Left kidney (tissue), 2 donors: ENCODE results near the gene SIGLEC1. TPM values are rescaled to one million over a fixed set of nuclear protein-coding genes. Genes with fewer than 3 reads are reported as not detected.

Experiments
- DNase-seq: peaks from one replicate; pipeline ENCODE4 v3.0.0-alpha.2; 2013
- polyA plus RNA-seq: library from polyadenylated mRNA; unstranded; fragments of 120-200 nt; gene quantifications from one replicate; pipeline ENCODE4 v1.2.1, GENCODE V29; 2013; ENCODE audit not compliant: insufficient read length

The SIGLEC1 gene
- polyA plus RNA-seq, 1 donor, result 1.1 TPM

DNA sequence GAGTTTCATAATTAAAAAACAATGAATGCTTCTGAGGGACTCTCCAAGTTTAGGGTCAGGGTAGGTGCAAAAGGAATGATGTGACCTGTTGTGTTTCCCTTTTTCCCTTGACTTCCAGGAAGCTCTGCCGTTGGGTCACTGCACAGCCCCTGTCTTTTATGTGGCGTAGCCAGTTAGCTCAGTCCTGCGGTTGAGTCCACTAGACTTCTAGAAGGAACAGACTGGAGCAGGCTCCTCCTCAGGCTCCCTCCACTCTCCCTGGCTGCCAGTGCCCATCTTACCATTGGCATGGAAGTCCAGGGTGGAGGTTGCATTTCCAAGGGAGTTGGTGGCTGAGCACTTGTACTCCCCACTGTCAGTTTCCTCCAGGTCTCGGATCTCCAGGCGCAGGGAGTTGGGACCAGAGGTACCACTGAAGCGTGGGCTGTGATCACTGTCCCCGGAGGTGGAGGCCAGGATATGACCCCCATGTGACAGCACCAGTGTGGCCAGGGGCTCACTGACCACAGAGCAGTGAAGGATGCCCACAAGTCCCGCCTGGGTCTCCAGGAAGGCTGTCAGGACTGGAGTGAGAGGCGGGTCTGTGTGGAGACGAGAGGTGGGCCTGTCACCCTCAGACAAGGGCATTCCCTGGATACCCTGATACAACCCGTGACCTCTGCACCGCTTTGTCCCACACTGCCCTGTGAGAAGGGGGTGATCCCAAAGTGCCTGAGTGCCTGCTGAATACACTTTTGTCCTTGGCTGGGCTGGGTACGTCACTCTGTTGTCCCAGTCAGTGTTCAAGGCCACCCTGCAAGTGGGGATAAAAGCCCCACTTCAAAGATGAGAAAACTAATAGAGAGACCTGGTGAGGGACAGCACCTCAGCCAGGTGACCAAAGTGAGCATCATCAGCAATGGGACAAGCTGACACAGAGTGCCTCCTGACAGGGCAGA lies 11.1 kb downstream of the SIGLEC1 start:
- DNase-seq, result no peak

GRCh38 chr20:3699037-3699436 lies 13.4 kb downstream of the SIGLEC1 start:
- DNase-seq, result no peak

DNA sequence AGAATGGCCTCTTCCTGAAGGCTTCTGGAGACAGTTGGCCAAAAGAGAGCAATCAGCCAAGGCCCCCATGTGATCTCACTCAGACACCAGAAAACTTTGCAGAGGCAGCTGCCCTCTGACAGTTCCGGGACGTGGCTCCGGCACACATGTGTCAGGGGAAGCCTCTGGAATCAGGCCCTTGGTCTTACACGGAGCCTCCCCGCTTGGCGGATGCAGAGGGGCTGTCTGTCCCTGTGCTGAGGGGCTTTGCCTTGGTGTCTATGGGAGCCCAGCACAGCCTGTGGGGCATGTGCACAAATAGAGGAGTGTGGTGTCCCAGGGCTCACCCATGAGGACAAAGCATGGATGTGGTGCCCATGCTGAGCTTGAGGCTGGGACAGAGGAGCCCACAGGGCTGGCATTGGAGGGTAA lies 13.8 kb downstream of the SIGLEC1 start:
- DNase-seq, result no peak

DNA sequence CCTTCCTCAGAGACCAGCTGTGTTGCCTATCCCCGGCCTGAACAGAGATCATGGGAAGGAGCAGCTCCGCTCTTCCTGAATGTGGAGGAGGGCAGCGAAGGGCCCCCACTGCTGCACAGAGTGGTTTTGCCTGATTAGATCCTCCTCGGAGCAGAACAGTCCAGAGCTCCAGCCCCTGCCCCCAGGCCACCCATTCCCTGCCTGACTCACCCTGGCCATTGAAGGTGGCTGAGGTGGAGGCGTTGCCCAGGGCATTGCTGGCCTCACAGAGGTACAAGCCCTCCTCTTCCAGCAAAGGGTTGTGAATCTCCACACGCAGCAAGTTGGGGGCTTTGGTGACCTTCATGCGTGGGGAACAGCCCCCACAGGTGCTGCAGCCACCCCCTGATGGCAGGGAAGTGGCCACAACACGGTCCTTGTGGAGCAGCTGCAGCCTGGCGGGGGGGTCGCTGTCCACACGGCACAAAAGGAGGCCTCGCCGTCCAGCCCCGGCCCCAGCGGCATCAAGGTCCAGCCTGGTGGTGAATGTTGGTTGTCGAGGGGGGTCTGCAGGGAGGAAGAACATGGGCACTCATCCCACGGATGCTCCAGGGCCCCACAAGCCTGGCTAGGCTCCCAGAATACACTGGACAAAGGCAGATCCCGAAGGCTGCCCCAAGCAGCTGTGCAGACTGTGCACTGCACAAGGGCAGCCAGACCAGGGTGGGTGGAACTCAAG lies 14.7 kb downstream of the SIGLEC1 start:
- DNase-seq, result no peak

GRCh38 chr20:3696745-3697587 lies 15.4 kb downstream of the SIGLEC1 start:
- DNase-seq, result no peak

GRCh38 chr20:3696200-3696599 lies 16.2 kb downstream of the SIGLEC1 start:
- DNase-seq, result no peak

GRCh38 chr20:3694864-3695263 lies 17.5 kb downstream of the SIGLEC1 start:
- DNase-seq, result no peak

DNA sequence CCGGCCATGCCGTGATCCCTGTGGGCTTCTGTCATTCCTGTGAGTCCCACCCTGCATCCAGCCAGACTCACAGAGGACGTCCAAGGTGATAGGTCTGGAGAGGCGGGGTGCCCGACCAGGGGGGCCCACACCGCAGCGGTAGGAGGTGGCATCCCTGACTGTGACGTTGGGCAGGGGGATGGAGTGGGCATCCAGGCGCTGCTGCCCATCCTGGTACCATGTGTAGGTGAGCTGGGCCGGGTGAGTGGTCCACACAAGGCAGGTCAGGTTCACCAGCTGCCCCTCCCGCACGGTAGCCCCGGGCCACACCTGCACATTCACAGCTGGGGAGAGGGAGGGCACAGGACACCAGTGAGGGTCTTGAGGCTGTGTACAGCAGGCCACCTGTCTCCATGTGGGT lies 19.0 kb downstream of the SIGLEC1 start:
- DNase-seq, result no peak

GRCh38 chr20:3692706-3693294 lies 19.6 kb downstream of the SIGLEC1 start:
- no peak for DNase-seq

DNA sequence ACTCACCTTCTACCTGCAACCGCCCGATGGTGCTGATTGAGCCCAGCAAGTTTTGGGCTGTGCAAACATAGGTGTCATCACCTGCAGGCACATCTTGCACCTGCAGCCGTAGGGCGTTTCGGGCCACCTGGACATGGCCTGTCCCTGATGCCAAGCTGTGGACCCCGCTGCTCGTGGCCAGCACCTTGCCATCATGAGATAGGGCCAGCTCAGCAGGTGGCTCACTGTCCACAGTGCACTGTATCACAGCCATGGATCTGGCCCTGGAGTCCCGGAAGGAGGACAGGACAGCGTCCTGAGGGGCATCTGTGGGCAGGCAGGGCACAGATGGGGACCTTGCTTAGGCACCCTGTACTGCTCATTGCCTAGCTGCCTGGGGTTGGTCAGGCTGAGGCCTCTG lies 20.5 kb downstream of the SIGLEC1 start:
- no peak for DNase-seq

- DNase-seq, result no peak
Measured at GRCh38 chr20:3691306-3691705, 21.1 kb downstream of the SIGLEC1 start.

- DNase-seq, result no peak
Measured at GRCh38 chr20:3690413-3690812, 22.0 kb downstream of the SIGLEC1 start.

DNA sequence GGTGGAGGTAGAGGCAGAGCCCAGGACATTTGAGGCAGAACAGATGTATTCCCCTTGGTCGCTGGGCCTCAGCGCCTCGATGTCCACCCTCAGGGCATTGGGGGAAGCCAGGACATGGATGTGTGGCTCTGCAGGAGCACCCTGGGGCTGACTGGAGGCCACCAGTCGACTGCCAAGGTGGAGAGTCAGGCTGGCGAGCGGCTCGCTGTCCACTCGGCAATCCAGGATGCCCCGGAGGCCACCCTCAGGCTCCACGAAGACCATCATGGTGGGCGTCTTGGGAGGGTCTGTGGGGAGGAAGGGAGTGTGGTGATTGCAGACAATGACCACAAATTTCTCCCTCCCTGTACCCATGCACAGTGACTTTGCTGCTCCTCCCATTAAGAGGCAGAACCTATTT lies 22.4 kb downstream of the SIGLEC1 start:
- DNase-seq, result no peak

DNA sequence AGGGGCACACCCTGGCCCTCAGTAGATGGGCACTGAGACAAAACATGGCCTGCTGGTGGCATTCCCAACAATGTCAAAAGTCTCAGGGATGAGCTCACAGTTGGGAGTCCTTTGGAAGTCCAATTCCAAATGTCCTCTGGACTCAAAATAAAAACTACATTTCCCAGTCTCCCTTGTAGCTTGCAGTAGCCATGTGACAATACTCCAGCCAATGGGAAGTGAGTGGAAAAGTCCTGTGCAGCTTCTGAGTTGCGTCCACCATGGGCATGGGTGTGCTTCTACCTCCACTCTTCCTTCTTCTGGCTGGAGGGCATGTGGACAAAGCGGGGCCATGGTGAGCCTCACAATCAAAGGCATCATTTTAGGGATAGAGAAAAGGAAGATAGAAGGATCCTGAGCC lies 24.7 kb downstream of the SIGLEC1 start:
- no peak for DNase-seq

DNA sequence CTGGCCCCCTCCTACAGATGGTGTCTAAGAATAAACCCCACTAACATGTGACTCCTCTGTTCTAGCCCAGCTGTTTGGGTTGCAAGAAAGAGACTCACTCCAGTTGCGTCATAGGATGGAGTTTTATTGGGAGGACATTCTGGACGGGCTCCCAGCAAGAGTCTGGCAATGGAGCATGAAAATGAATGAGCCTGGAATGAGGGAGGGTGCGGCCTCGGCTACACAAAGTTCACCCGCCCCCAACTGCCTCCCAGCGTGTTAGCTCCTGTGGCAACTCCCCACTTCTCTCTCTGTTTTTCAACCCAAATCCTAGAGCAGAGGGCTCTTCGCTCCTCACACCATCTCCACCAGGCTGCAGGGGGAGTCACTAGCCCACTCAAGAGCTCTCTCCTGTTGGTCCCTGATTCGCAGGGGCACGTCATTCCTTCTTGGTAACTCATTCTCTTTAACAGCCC lies 25.5 kb downstream of the SIGLEC1 start:
- peak; percentile 83 for DNase-seq

DNA sequence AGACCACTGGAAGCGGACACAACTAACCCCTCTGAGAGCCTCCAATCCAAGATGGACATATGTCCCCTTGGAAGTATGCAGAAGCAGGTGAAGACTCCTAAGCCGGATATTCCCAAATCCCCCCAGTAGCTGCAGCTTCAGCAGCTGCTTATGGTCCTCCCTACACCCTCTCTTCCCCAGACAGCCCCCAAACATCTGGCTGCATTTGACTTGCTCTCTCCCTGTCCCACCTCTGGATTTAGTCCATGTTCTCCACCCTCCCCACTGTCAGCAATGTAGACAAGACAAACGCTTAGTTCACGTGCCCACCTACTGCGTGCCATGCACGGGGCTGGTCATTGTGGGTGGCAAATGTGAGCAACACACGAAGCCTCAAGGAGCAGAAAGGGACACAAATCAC lies 26.0 kb downstream of the SIGLEC1 start:
- DNase-seq, result no peak

- DNase-seq, result no peak
Measured at GRCh38 chr20:3685341-3685740, 27.1 kb downstream of the SIGLEC1 start.

DNA sequence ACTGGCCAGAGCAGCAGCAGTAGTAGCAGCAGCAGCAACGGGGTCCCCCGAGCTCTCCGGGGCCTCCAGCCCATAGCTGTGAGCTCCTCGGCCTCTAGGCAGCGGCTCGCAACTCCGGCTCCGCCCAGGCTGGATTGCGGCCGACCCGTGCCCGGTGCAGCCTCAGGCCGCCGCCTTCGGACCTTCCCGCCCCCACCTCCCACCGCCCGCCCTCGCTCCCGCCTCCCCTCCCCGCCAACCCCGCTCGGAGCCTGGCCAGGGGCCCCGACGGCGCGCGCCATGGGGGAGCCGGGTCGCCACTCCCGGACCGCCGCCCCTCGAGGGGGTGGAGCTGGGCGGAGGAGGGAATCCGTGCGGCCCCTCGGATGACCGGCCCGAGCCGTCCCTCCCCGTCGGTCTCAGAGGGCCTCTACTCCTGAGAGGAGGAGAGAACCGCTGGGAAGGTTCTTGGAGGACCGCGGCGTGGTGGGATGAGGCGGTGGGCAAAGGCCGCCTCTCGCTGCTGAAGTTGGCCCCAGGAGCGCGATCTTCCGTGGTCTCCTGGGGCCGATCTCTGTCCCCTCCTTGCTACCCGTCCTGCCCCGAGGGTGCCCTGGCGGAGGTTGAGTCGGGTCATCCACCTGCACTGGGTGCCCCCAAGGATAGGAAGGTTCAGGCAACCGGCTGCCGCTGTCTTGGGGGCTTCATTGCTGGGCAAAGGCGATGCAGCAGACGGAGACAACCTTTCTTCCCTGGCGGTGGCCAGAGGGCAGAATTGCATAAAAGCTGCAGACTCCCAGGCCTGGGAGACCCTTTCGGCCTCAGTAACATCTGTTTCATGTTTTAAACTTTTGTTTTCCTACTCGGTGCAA lies 30.2 kb downstream of the SIGLEC1 start, which contains the start of gene ADAM33:
ADAM33 (minus strand) TSS at position 80 of the 851 bp plus-strand sequence; CDS start at position 74, 6 bp downstream.
- no peak for DNase-seq

DNA sequence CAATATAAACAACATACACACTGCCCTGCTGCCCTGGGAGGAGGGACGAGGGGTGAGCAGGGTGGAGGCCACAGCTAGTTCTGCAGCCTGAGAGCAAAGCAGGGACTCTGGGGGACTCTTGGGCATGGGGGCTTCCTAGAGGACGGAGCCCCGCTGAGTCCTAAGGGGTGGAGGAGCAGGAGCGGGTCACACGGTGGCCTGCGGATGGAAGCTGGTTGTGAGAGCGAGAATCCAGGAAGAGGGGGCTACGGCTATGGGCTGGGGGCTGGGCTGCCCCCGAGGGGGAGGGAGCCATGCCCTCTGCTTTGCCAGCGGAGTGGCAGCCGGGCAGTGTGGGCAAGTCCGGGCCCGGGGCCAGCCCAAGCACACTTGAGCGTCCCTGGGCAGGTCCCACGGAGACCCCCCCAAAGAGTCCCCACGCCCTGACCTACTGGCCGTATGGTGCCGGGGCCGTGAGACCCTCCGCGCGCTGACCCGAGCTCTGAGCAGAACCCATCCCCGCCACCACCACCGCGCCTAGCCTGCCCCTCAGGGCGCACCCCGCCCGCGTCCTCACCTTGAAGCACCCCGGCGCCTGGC lies 31.0 kb downstream of the SIGLEC1 start:
- DNase-seq, result no peak

DNA sequence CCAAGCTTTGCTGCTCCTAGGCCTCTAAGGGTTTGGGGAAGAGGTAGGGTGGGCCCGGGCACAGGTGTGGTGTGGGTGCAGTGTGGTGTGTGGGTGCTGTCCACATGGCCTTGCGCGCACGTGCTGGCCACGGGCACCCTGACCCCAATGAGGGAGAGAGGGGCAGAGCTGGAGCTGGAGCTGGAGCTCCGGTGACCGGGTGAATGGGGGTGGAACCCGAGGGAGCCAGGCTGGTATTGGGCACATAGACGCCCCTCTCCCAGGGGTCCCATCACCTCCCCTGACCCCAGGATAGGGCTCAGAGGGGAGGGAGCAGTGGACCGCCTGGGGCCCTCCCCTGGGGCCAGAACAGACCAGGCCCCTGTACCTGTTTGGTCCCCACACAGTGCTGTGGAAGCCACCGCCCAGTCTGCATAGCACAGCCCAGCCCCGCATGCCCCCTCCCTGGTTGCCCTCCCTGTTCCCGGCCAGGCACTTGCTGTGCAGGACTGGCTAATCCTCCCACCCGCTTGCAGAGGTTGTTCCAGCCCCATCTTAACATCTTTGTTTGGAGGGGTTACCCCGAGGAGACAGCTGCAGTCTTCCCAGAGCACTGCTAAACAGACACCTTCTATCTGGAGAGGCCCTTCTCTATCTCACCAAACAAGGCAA lies 31.6 kb downstream of the SIGLEC1 start:
- no peak for DNase-seq
